Lower leg skin (tissue), 4 donors: ENCODE measurements around the gene TLE3. TPM values are rescaled to one million over a fixed set of nuclear protein-coding genes. Genes with fewer than 3 reads are reported as not detected.
A peak's percentile ranks its signal among the peaks of the same experiment; 100 is the strongest.
"Not testable (repeated sequence)": the region's sequence is repeated elsewhere in the genome, so short reads cannot be mapped to it uniquely, and the experiment has no call there.

Source experiments
- DNase-seq, 2 donors: peaks; one replicate each; pipeline ENCODE4 v3.0.0-alpha.2; 2019; ENCODE audit warnings: low spot score in 2 of 2
- H3K4me3 ChIP-seq: fragments of 200-600 bp; sonication (generic); 2 replicates; pipeline ENCODE4 v1.5.1; 2017; ENCODE audit warnings: mild to moderate bottlenecking, low read depth; ENCODE audit not compliant: poor library complexity, severe bottlenecking
- POLR2A ChIP-seq, 2 donors: fragments of 450-650 bp; IDR thresholded peaks; one replicate each; pipeline ENCODE4 v1.6.1; 2016 to 2017; ENCODE audit warnings: antibody characterized with exemption in 2 of 2, mild to moderate bottlenecking in 1 of 2, moderate library complexity in 1 of 2
- WGBS, 2 donors: methylation state at CpG; one replicate each; pipeline ENCODE4 v1.1.5; 2018; 5-methylcytosine and 5-hydroxymethylcytosine counted together
- intact Hi-C: fragments of 100-400 bp; cut with DNase I; formaldehyde crosslinking; loops from one replicate; pipeline ENCODE4 v1.15.0; 2023; ENCODE audit warnings: low total_unique reads
- total RNA-seq, 4 donors: library from RNA; depleted of rRNA; stranded (reverse); fragments of >200 nt; gene quantifications; one replicate each; pipeline ENCODE4 v1.1.0, GENCODE V29; 2016
- TF ChIP-seq, protein P1 (sequence below), 3 donors: fragments of 450-650 bp; IDR thresholded peaks; one replicate each; pipeline ENCODE4 v1.5.1; 2016; ENCODE audit warnings: antibody characterized with exemption in 3 of 3, mild to moderate bottlenecking in 3 of 3, moderate library complexity in 2 of 3

Gene TLE3
- total RNA-seq, 4 donors from 2014 or later = 95.7 to 136 (median 124) TPM

DNA sequence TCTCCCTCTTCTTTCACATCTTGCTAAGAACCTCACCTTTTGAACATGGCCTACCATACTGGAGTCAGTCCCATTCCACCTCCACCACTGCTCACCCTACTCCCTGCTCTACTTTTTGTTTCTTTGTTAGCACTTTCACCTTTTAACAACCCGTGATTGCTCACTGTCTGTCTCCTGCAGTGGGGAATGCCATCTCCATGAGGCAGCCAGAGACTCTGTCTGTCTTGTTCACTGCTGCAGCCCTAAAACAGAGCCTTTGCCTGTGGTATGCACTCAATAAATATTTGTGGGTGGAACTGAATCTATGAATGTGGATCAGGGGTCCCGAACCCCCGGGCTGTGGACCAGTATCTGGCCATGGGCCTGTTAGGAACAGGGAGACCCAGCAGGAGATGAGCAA, 16.5 kb upstream of the TLE3 start:
- 83 to 87% methylated on average over 3 of the region's 3 CpGs for WGBS, 2 donors
- H3K4me3 ChIP-seq = no peak overlapping the region
- intact Hi-C loops = no loop called here
- DNase-seq = no peak
- no peak for TF ChIP-seq POLR2A (IDR thresholded peaks at IDR 0.05)
- TF ChIP-seq, protein P1, sequence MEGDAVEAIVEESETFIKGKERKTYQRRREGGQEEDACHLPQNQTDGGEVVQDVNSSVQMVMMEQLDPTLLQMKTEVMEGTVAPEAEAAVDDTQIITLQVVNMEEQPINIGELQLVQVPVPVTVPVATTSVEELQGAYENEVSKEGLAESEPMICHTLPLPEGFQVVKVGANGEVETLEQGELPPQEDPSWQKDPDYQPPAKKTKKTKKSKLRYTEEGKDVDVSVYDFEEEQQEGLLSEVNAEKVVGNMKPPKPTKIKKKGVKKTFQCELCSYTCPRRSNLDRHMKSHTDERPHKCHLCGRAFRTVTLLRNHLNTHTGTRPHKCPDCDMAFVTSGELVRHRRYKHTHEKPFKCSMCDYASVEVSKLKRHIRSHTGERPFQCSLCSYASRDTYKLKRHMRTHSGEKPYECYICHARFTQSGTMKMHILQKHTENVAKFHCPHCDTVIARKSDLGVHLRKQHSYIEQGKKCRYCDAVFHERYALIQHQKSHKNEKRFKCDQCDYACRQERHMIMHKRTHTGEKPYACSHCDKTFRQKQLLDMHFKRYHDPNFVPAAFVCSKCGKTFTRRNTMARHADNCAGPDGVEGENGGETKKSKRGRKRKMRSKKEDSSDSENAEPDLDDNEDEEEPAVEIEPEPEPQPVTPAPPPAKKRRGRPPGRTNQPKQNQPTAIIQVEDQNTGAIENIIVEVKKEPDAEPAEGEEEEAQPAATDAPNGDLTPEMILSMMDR (IDR thresholded peaks at IDR 0.05) = no peak

- no peak overlapping the region for H3K4me3 ChIP-seq
- intact Hi-C loops = no loop called here
- WGBS, 2 donors = 65 to 67% methylated on average over 6 to 7 of the region's 7 CpGs
- TF ChIP-seq, protein P1 (IDR thresholded peaks at IDR 0.05) = no peak
- TF ChIP-seq POLR2A (IDR thresholded peaks at IDR 0.05) = no peak
- peak; percentile 60 to 87 for DNase-seq
These were observed 15.6 kb upstream of the TLE3 start for GRCh38 chr15:70113304-70113700.

DNA sequence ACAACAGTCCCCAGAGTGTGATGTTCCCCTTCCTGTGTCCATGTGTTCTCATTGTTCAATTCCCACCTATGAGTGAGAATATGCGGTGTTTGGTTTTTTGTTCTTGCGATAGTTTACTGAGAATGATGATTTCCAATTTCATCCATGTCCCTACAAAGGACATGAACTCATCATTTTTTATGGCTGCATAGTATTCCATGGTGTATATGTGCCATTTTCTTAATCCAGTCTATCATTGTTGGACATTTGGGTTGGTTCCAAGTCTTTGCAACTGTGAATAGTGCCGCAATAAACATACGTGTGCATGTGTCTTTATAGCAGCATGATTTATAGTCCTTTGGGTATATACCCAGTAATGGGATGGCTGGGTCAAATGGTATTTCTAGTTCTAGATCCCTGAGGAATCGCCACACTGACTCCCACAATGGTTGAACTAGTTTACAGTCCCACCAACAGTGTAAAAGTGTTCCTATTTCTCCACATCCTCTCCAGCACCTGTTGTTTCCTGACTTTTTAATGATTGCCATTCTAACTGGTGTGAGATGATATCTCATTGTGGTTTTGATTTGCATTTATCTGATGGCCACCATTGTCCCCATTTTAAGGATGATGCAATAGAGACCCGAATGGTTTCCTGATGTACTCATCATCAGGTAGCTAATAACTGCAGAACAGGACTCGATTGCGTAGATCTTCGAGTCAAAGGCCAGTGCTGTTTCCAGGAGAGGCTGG, 15.0 kb upstream of the TLE3 start:
- intact Hi-C loops, H3K4me3 ChIP-seq, DNase-seq: not testable (repeated sequence)
- 82 to 89% methylated on average over 6 to 8 of the region's 9 CpGs for WGBS, 2 donors

DNA sequence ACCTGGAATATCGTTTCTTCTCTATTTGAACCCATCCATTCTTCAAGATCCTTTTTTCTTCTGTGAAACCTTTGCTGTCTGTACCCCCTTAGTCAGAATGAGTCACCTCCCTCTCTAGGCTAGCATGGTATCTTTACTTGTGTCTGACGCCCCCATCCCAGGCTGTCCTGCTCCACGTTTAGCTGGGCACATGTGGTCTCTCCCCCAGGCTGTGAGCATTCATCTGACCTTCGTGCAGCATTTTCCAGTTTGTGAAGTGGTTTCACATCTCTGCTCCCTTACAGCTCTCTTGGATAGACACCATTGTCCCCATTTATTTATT, 14.3 kb upstream of the TLE3 start:
- DNase-seq = no peak
- TF ChIP-seq, protein P1 (IDR thresholded peaks at IDR 0.05) = no peak
- TF ChIP-seq POLR2A (IDR thresholded peaks at IDR 0.05) = no peak
- intact Hi-C loops = no loop called here

GRCh38 chr15:70111203-70112073, 13.7 kb upstream of the TLE3 start:
- intact Hi-C loops = no loop called here

More for the DNA sequence above, 14.3 kb upstream of the TLE3 start:
- H3K4me3 ChIP-seq = no peak overlapping the region
- WGBS, 2 donors = 48 to 49% methylated on average over 3 of the region's 4 CpGs

DNA sequence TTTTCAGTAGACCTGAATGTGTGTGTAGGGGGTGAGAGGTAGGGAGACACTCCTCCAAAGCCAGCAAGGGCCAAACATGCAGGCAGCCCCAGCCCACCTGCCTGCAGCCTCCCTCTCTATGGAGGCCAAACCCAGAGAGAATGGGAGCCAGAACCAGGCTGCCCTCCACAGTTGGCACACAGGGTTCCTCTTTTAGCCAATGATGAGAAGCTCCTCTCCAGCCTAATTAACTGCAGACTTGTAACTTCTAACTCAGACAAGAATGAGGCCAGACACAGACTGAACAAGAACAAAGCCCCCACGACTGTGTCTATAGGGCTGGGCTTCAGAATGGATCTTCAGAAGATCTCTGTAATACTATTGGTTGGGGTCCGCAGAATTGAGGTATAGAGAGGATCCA, 12.3 kb upstream of the TLE3 start:
- no peak overlapping the region for H3K4me3 ChIP-seq
- DNase-seq = no peak
- intact Hi-C loops = no loop called here
- WGBS, 2 donors = 67 to 73% methylated on average over 2 of the region's 2 CpGs
- no peak for TF ChIP-seq POLR2A (IDR thresholded peaks at IDR 0.05)
- TF ChIP-seq, protein P1 (IDR thresholded peaks at IDR 0.05) = no peak

More at GRCh38 chr15:70111203-70112073, 13.7 kb upstream of the TLE3 start:
- H3K4me3 ChIP-seq = no peak overlapping the region
- DNase-seq = peak; percentile 66 to 92
- 14 to 17% methylated on average over 8 of the region's 8 CpGs for WGBS, 2 donors
- TF ChIP-seq POLR2A (IDR thresholded peaks at IDR 0.05) = no peak
